Activated T-cell treated with anti-CD3 and anti-CD28 coated beads, Interleukin-2, amount 50 U/mL, for 4 hours (primary cell): Measurements from ENCODE around the gene PHAX. TPM values are rescaled to one million over a fixed set of nuclear protein-coding genes. Genes with fewer than 3 reads are reported as not detected.
"Not testable (repeated sequence)": the region's sequence is repeated elsewhere in the genome, so short reads cannot be mapped to it uniquely, and the experiment has no call there.

Experiments used
- ATAC-seq, 2 donors: fragments of 200-7000 bp; cut with Tn5 transposase; one replicate each; pipeline ENCODE4 v1.10.0; 2021
- DNase-seq: peaks from one replicate; pipeline ENCODE4 v3.0.0-alpha.2; 2020
- H3K27me3 Mint-ChIP-seq: one replicate; pipeline ENCODE4 v1.8.0; 2021; ENCODE audit warnings: low read depth, mixed read lengths
- H3K36me3 Mint-ChIP-seq: one replicate; pipeline ENCODE4 v1.8.0; 2022; ENCODE audit warnings: mixed read lengths; ENCODE audit not compliant: insufficient read depth
- H3K4me1 Mint-ChIP-seq: one replicate; pipeline ENCODE4 v1.8.0; 2021; ENCODE audit warnings: low read depth, mixed read lengths
- H3K4me3 Mint-ChIP-seq: one replicate; pipeline ENCODE4 v1.8.0; 2021; ENCODE audit warnings: mild to moderate bottlenecking, moderate library complexity, mixed read lengths
- H3K9me3 Mint-ChIP-seq: one replicate; pipeline ENCODE4 v1.8.0; 2021; ENCODE audit warnings: mixed read lengths
- total RNA-seq, 3 donors: library from RNA; stranded (reverse); gene quantifications; one replicate each; pipeline ENCODE4 v1.2.1, GENCODE V29; 2021

The PHAX gene
- 10 to 100 TPM; 56.6 to 60.6 (median 56.9) TPM for total RNA-seq

- H3K4me1 Mint-ChIP-seq = peaks cover 30% of the 10 kb centered on the region
- ATAC-seq (peak; percentile 96), DNase-seq (peak; percentile 60)
Observed at GRCh38 chr5:126600631-126601511, at the start of gene PHAX. Gene PHAX, plus strand, starts transcription at chr5:126600947. Its CDS starts 16 bp downstream, at chr5:126600963.

GRCh38 chr5:126552614-126553013, 48.1 kb upstream of the PHAX start:
- Mint-ChIP-seq H3K27me3 (no peaks in the 10 kb centered on the region), H3K36me3 (no peaks in the 10 kb centered on the region), H3K9me3 (no peaks in the 10 kb centered on the region), H3K4me3 (no peak overlapping the region), H3K4me1 (no peaks in the 10 kb centered on the region)
- DNase-seq (no peak), ATAC-seq (no peak)

More at GRCh38 chr5:126600631-126601511, at the start of gene PHAX:
- peaks cover 14% of the 10 kb centered on the region for H3K36me3 Mint-ChIP-seq
- H3K9me3 Mint-ChIP-seq = no peaks in the 10 kb centered on the region
- peak within 1 kb of the TSS; percentile 91 for H3K4me3 Mint-ChIP-seq
- no peaks in the 10 kb centered on the region for H3K27me3 Mint-ChIP-seq

- DNase-seq, H3K36me3 Mint-ChIP-seq, H3K4me1 Mint-ChIP-seq, ATAC-seq, H3K4me3 Mint-ChIP-seq, H3K9me3 Mint-ChIP-seq, H3K27me3 Mint-ChIP-seq: not testable (repeated sequence)
Observed at GRCh38 chr5:126555101-126555500, 45.6 kb upstream of the PHAX start.

- no peaks in the 10 kb centered on the region for H3K27me3 Mint-ChIP-seq
- no peaks in the 10 kb centered on the region for H3K4me1 Mint-ChIP-seq
- no peak overlapping the region for H3K4me3 Mint-ChIP-seq
- H3K9me3 Mint-ChIP-seq = no peaks in the 10 kb centered on the region
- ATAC-seq (no peak), DNase-seq (no peak)
- no peaks in the 10 kb centered on the region for H3K36me3 Mint-ChIP-seq
Observed at GRCh38 chr5:126561908-126562307, 38.8 kb upstream of the PHAX start.

GRCh38 chr5:126562823-126563222, 37.9 kb upstream of the PHAX start:
- DNase-seq = no peak
- no peaks in the 10 kb centered on the region for H3K36me3 Mint-ChIP-seq
- H3K4me1 Mint-ChIP-seq = no peaks in the 10 kb centered on the region
- ATAC-seq = no peak
- no peaks in the 10 kb centered on the region for H3K27me3 Mint-ChIP-seq
- H3K4me3 Mint-ChIP-seq = no peak overlapping the region
- H3K9me3 Mint-ChIP-seq = no peaks in the 10 kb centered on the region

- no peak overlapping the region for H3K4me3 Mint-ChIP-seq
Observed at GRCh38 chr5:126568206-126568755, 32.5 kb upstream of the PHAX start.

GRCh38 chr5:126575644-126576043, 25.1 kb upstream of the PHAX start:
- Mint-ChIP-seq H3K9me3 (no peaks in the 10 kb centered on the region), H3K27me3 (no peaks in the 10 kb centered on the region)
- ATAC-seq = no peak

More at GRCh38 chr5:126568206-126568755, 32.5 kb upstream of the PHAX start:
- Mint-ChIP-seq H3K9me3 (no peaks in the 10 kb centered on the region), H3K27me3 (no peaks in the 10 kb centered on the region), H3K4me1 (no peaks in the 10 kb centered on the region), H3K36me3 (no peaks in the 10 kb centered on the region)
- ATAC-seq (no peak), DNase-seq (no peak)

GRCh38 chr5:126576974-126577373, 23.8 kb upstream of the PHAX start:
- Mint-ChIP-seq H3K4me3 (no peak overlapping the region), H3K9me3 (no peaks in the 10 kb centered on the region), H3K36me3 (no peaks in the 10 kb centered on the region), H3K27me3 (no peaks in the 10 kb centered on the region), H3K4me1 (no peaks in the 10 kb centered on the region)
- no peak for DNase-seq
- no peak for ATAC-seq

More at GRCh38 chr5:126575644-126576043, 25.1 kb upstream of the PHAX start:
- no peaks in the 10 kb centered on the region for H3K36me3 Mint-ChIP-seq
- no peaks in the 10 kb centered on the region for H3K4me1 Mint-ChIP-seq
- DNase-seq = no peak
- H3K4me3 Mint-ChIP-seq = no peak overlapping the region

GRCh38 chr5:126577415-126577814, 23.3 kb upstream of the PHAX start:
- Mint-ChIP-seq H3K4me1 (no peaks in the 10 kb centered on the region), H3K9me3 (no peaks in the 10 kb centered on the region), H3K36me3 (no peaks in the 10 kb centered on the region), H3K4me3 (no peak overlapping the region), H3K27me3 (no peaks in the 10 kb centered on the region)
- no peak for ATAC-seq
- no peak for DNase-seq

- H3K4me3 Mint-ChIP-seq = no peak overlapping the region
- no peak for ATAC-seq
- peaks cover 3% of the 10 kb centered on the region for H3K27me3 Mint-ChIP-seq
- no peak for DNase-seq
- H3K4me1 Mint-ChIP-seq = no peaks in the 10 kb centered on the region
- no peaks in the 10 kb centered on the region for H3K36me3 Mint-ChIP-seq
- no peaks in the 10 kb centered on the region for H3K9me3 Mint-ChIP-seq
Observed at GRCh38 chr5:126579716-126580115, 21.0 kb upstream of the PHAX start.

- H3K36me3 Mint-ChIP-seq = no peaks in the 10 kb centered on the region
- H3K9me3 Mint-ChIP-seq = no peaks in the 10 kb centered on the region
- H3K4me3 Mint-ChIP-seq = no peak overlapping the region
- H3K4me1 Mint-ChIP-seq = no peaks in the 10 kb centered on the region
- peaks cover 3% of the 10 kb centered on the region for H3K27me3 Mint-ChIP-seq
- no peak for DNase-seq
- ATAC-seq = no peak
Observed at GRCh38 chr5:126583761-126584160, 17.0 kb upstream of the PHAX start.

GRCh38 chr5:126587551-126588390, 13.0 kb upstream of the PHAX start:
- H3K4me3 Mint-ChIP-seq = no peak overlapping the region
- H3K27me3 Mint-ChIP-seq = peaks cover 7% of the 10 kb centered on the region
- no peaks in the 10 kb centered on the region for H3K36me3 Mint-ChIP-seq
- no peaks in the 10 kb centered on the region for H3K4me1 Mint-ChIP-seq
- DNase-seq = no peak
- H3K9me3 Mint-ChIP-seq = no peaks in the 10 kb centered on the region
- ATAC-seq = no peak

- H3K36me3 Mint-ChIP-seq = no peaks in the 10 kb centered on the region
- H3K4me1 Mint-ChIP-seq = peaks cover 5% of the 10 kb centered on the region
- H3K4me3 Mint-ChIP-seq = no peak overlapping the region
- DNase-seq (no peak), ATAC-seq (no peak)
- no peaks in the 10 kb centered on the region for H3K9me3 Mint-ChIP-seq
- peaks cover 11% of the 10 kb centered on the region for H3K27me3 Mint-ChIP-seq
Observed at GRCh38 chr5:126589536-126590297, 11.0 kb upstream of the PHAX start.

GRCh38 chr5:126591549-126591948, 9.2 kb upstream of the PHAX start:
- Mint-ChIP-seq H3K27me3 (peaks cover 14% of the 10 kb centered on the region), H3K36me3 (no peaks in the 10 kb centered on the region), H3K4me1 (peaks cover 6% of the 10 kb centered on the region), H3K4me3 (no peak overlapping the region), H3K9me3 (no peaks in the 10 kb centered on the region)
- ATAC-seq = no peak
- DNase-seq = no peak
